Measurements from ENCODE around the gene CD9. TPM values are rescaled to one million over a fixed set of nuclear protein-coding genes. Genes with fewer than 3 reads are reported as not detected.

The CD9 gene
- polyA plus RNA-seq, 1 donor (not counting 4 experiments of a cell fraction or from before 2014, with no cell fraction given): 1,084 TPM

GRCh38 chr12:6275928-6276887 lies 76.0 kb downstream of the CD9 start:
- Histone ChIP-seq H3K9ac (ENCODE audit: control insufficient read depth, extremely low read depth, insufficient read depth, low read length) (no peak overlapping the region), H4K20me1 (ENCODE audit: control insufficient read depth, extremely low read depth, insufficient read depth, low read length) (no peaks in the 10 kb centered on the region), H3K79me2 (ENCODE audit: control insufficient read depth, insufficient read depth, low read length) (no peaks in the 10 kb centered on the region), H2AFZ (ENCODE audit: control insufficient read depth, low read length) (no peak overlapping the region), H3K4me3 (ENCODE audit: control insufficient read depth in 2 of 3, extremely low read depth in 1 of 3, insufficient read depth in 2 of 3, low read depth in 1 of 3, low read length in 3 of 3) (no peak overlapping the region), H3K27ac (ENCODE audit: control insufficient read depth, insufficient read depth, low read length) (no peak overlapping the region), H3K36me3 (ENCODE audit: control insufficient read depth in 2 of 2, extremely low read depth in 1 of 2, insufficient read depth in 2 of 2, low read length in 2 of 2) (no peaks in the 10 kb centered on the region), H3K4me1 (ENCODE audit: control insufficient read depth, extremely low read depth, insufficient read depth, low read length) (peaks cover 64% of the 10 kb centered on the region), H3K9me3 (ENCODE audit: control insufficient read depth, low read depth, low read length) (no peaks in the 10 kb centered on the region), H3K4me2 (ENCODE audit: control insufficient read depth, extremely low read depth, insufficient read depth, low read depth, low read length) (no peak overlapping the region), H3K27me3 (ENCODE audit: control insufficient read depth, extremely low read depth, insufficient read depth, low read length) (no peaks in the 10 kb centered on the region), H3K9me1 (ENCODE audit: control insufficient read depth, extremely low read depth, insufficient read depth, low read length) (no peaks in the 10 kb centered on the region)
- TF ChIP-seq CTCF (optimal IDR thresholded peaks at IDR 0.05 in 1 of 3, IDR thresholded peaks at IDR 0.05 in 1 of 3, conservative IDR thresholded peaks at IDR 0.05 in 1 of 3; ENCODE audit: extremely low read depth in 1 of 3, insufficient read depth in 2 of 3, low read length in 3 of 3): no peak
- FAIRE-seq (no peak), DNase-seq (ENCODE audit: low read depth, low spot score) (no peak)
- dilution Hi-C loops (cut with MboI; ENCODE audit: extremely low pct_ligation_motif_present, low sequenced_read_pairs): no loop called here

GRCh38 chr12:6276956-6277620 lies 76.9 kb downstream of the CD9 start:
- H3K9me3 ChIP-seq (ENCODE audit: control insufficient read depth, low read depth, low read length): no peaks in the 10 kb centered on the region
- DNase-seq (ENCODE audit: low read depth, low spot score) (no peak), FAIRE-seq (no peak)
- TF ChIP-seq EZH2 (IDR thresholded peaks at IDR 0.05; ENCODE audit: low read length) (no peak), CTCF (optimal IDR thresholded peaks at IDR 0.05 in 1 of 3, IDR thresholded peaks at IDR 0.05 in 1 of 3, conservative IDR thresholded peaks at IDR 0.05 in 1 of 3; ENCODE audit: extremely low read depth in 1 of 3, insufficient read depth in 2 of 3, low read length in 3 of 3) (peak in 2 of 3 experiments; percentile 7 to 28)
- dilution Hi-C loops (cut with MboI; ENCODE audit: extremely low pct_ligation_motif_present, low sequenced_read_pairs): no loop called here
- H3K9ac ChIP-seq (ENCODE audit: control insufficient read depth, extremely low read depth, insufficient read depth, low read length): peak overlapping the region; percentile 95
- no peak overlapping the region for H2AFZ ChIP-seq (ENCODE audit: control insufficient read depth, low read length)
- H3K4me1 ChIP-seq (ENCODE audit: control insufficient read depth, extremely low read depth, insufficient read depth, low read length): peaks cover 60% of the 10 kb centered on the region
- H3K36me3 ChIP-seq (ENCODE audit: control insufficient read depth in 2 of 2, extremely low read depth in 1 of 2, insufficient read depth in 2 of 2, low read length in 2 of 2): no peaks in the 10 kb centered on the region
- H4K20me1 ChIP-seq (ENCODE audit: control insufficient read depth, extremely low read depth, insufficient read depth, low read length): no peaks in the 10 kb centered on the region
- peak overlapping the region; percentile 33 for H3K4me2 ChIP-seq (ENCODE audit: control insufficient read depth, extremely low read depth, insufficient read depth, low read depth, low read length)
- H3K27ac ChIP-seq (ENCODE audit: control insufficient read depth, insufficient read depth, low read length): peak overlapping the region; percentile 96
- no peaks in the 10 kb centered on the region for H3K9me1 ChIP-seq (ENCODE audit: control insufficient read depth, extremely low read depth, insufficient read depth, low read length)
- H3K4me3 ChIP-seq (ENCODE audit: control insufficient read depth in 2 of 3, extremely low read depth in 1 of 3, insufficient read depth in 2 of 3, low read depth in 1 of 3, low read length in 3 of 3): no peak overlapping the region
- no peaks in the 10 kb centered on the region for H3K79me2 ChIP-seq (ENCODE audit: control insufficient read depth, insufficient read depth, low read length)
- H3K27me3 ChIP-seq (ENCODE audit: control insufficient read depth, extremely low read depth, insufficient read depth, low read length): no peaks in the 10 kb centered on the region
